GM21360 (cell line): ENCODE measurements around the gene NEGR1.

Source experiments
- ATAC-seq: cut with Tn5 transposase; IDR thresholded peaks from one replicate; pipeline ENCODE4 v1.9.1; 2021; ENCODE audit warnings: mild to moderate bottlenecking, moderate library complexity; ENCODE audit not compliant: unreplicated experiment

NEGR1 gene

DNA sequence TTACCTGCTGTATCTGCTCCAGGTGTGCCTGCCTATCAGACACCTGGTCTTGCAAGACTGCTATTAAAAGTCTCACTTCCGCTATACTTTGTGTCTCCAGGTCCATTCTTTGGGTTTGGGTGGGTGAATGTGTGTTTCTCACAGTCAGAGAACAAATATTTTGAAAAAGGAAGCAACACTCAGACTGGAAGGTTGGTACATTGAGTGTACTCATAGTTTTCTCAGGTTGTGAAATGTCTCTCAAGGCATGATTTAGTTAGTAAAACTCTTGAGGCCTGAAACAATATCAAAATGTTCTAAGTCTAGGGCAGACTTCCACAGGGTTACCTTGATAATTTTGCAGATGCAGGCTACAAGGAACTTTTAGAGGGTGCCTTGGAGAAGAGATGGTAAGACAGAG is 771.6 kb downstream of the NEGR1 start:
- no peak for ATAC-seq

DNA sequence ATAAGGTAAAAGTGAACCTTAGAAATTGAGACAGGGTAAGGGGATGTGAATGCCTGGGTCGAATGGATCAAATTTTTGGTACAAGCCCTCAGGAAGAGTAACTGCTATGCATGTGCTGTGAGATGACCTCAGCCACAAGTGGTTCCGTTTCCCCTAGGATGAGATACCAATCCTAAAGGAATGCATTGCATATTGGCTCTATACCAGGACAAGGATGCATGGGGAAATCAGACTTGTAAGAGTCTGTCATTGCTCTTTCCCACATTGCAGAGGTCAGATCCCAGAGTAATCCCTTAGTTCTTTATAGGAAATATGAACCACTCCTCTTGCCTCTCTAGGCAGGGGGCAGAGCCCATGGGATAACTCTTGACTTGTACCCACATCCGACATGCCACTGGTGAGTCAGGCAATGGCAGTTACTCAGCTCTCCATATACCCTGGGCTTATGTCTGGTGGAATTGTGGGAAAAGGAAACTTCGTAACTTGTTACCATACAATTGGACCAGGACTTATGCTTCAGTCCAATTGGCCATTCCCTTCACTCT is 773.2 kb downstream of the NEGR1 start:
- no peak for ATAC-seq

GRCh38 chr1:71502006-71502405 is 780.3 kb downstream of the NEGR1 start:
- no peak for ATAC-seq

- ATAC-seq, result no peak
These were observed 783.8 kb downstream of the NEGR1 start for GRCh38 chr1:71498542-71498941.

DNA sequence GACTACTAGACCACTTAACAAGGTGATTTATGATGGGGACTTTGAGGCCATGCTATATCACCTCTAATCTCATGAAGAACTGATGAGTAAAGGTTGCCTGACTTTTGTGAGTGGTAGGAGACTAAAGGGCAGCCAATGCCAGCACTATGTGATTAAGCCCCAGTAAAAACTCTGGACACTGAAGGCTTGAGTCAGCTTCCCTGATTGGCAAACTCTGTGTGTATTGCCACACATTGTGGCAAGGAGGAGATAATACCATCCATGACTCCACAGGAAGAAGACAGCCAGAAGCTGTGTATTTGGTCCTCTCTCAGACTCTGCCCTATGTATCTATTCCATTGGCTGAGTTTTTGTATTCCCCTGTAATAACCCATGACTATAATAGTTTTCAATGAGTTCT is 788.2 kb downstream of the NEGR1 start:
- ATAC-seq, result no peak

- no peak for ATAC-seq
These were observed 789.9 kb downstream of the NEGR1 start for GRCh38 chr1:71492298-71493041.

- ATAC-seq, result no peak
These were observed 791.9 kb downstream of the NEGR1 start for GRCh38 chr1:71490432-71490831.

DNA sequence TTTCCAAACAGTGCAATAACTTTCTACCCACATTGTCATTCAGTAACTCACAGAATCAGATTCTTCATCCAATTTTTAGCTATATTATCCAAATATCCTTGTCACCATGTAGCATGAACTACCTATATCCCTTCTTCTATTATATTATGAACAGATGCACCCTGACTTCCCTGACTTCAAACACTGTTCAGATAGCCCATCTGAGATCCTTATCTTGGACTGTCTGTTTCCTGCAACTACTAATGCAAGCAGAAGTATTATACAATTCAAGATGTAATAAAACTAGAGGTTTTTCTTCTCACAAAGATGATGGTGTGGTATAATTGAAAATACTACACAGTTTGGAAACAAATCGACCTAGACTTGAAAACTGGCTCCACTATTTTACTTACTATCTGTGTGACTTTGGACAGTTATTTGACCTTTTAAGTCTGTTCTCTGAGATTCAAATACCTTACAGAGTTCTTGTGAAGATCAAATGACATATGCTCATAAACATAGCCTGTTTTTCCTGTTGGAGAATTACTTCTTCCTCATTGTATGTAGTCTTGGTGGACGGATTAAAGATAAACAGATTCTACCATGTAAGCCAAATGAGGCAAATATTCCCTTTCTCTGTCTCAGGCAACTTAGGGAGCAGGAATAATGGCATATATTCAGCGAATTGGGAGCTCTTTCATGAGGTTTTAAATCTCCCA is 793.6 kb downstream of the NEGR1 start:
- ATAC-seq, result no peak

- ATAC-seq, result no peak
These were observed 809.0 kb downstream of the NEGR1 start for GRCh38 chr1:71473331-71473730.

GRCh38 chr1:71465093-71465492 is 817.2 kb downstream of the NEGR1 start:
- ATAC-seq, result no peak

DNA sequence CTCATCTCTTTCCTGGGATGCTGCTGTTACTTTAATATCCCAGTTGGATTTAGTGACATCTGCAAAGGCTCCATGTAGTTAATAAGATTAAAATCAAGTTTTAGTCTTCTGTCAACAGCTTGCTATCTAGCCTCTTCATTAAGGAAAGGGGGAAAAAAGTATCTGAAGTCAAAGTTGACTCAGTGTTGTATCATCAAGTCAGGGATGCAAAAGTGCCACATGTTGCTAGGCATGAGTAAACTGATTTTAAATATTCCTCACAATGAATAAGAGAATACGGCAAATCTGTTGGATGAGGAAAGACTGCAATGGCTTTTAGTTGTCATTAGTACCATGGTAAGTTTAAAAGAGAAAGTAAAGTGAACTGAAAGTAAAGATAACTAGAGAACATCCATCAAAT is 818.3 kb downstream of the NEGR1 start:
- ATAC-seq, result no peak

GRCh38 chr1:71463144-71463543 is 819.2 kb downstream of the NEGR1 start:
- ATAC-seq, result no peak

DNA sequence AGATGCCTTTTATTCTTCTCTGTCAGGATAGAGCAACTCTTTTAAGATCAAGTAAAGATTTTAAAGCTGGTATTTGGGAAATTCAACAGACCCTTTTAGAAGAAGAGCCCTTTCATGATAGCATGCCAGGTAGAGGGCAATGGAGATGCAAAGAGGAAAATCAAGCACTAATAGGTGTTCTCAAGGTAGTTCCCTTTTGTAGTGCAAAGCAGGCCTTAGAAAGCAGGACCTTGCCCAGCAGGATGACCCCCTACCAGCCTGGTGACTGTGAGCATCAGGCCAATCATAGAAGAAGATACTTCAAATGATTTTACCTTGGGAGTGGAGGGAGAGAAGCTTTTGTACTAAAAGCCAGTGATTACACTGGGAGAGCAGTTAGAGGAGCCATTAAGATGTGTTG is 820.1 kb downstream of the NEGR1 start:
- no peak for ATAC-seq

DNA sequence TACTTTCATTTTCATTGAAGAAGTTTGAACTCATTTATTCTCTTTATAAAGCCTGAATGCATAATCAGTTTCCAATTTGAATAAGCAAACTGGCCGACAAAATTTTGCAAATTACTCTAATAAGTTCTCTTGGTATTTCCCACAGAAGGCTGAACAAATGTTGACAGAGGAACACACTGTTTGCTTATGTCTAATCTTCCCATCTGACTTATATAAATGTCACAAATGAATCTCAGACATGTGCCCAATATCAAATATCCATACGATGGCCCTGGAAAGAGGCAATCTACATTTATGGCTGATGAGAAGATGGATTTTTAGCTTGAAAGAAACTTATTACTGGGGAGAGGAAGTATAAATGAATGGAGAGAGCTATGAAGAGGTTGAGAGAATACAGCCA is 820.9 kb downstream of the NEGR1 start:
- ATAC-seq, result no peak

- ATAC-seq, result no peak
These were observed 833.9 kb downstream of the NEGR1 start for GRCh38 chr1:71448444-71448843.

DNA sequence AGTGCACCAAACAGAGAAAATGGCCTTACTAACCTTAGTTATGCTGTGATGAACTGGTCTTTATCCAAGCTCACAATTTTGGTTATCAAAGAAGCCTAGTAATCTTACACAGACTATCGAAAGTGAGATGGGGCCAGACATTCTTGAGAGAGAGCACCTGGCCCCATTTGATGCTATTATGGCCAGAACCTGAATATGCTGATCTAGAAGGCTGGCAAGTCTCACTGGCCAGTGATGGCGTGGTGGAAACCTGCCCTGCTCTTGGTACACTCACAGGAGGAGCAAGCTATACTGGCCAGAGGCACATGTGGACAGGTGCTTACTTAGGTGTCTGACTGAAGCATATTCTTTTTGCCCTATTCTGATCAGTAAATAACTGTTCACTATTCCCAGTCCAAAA is 843.7 kb downstream of the NEGR1 start:
- ATAC-seq, result no peak

DNA sequence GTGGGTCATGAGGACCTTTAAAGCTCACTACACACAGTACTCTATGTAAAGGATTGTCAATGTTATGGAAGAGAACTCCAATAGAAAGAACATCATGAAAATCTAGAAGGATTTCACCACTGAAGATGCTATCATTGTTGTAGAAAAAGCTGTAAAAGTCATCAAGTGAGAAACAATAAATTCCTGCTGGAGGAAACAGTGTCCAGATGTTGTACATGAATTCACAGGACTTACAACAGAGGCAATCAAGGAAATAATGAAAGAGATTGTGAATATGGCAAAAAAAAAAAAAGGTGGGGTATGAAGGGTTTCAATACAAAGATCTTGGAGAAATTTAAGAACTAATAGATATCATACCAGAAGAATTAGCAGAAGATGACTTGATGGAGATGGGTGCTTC is 846.4 kb downstream of the NEGR1 start:
- ATAC-seq, result no peak

DNA sequence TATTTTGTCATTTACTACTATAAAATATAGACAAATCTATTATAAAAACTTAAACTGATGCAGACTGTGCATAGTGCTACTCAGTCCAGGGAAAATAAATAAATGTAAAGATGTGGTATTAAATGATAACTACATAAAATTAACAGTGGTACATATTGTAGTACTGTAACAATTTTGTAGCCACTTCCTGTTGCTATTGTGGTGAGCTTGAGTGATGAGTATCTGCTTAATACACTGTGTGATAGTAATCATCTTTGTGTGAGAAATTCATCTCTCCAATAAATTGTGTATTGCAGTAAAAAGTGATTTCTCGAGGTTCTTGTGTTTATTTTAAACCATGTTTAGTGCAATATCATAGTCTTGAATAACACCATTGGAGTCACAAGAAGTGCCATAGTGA is 848.1 kb downstream of the NEGR1 start:
- ATAC-seq, result no peak

DNA sequence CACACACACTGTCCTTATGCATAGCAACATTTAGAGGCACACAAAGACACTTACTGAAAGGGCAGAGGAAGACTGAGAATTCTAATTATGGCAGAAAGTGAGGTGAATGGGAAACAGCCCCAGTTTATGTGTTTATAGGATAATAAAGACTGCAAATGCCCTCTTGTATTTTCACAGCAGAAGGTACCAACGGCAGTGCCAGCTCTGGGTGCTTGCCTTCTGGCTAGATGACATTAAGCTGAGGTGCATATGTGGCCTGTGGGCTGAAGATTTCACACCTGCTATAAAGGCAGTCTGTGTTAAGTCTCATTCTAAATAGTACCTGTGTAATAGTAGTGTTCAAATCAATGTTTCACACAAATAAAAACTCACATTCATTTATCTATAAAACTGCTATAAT is 854.3 kb downstream of the NEGR1 start:
- ATAC-seq, result no peak

DNA sequence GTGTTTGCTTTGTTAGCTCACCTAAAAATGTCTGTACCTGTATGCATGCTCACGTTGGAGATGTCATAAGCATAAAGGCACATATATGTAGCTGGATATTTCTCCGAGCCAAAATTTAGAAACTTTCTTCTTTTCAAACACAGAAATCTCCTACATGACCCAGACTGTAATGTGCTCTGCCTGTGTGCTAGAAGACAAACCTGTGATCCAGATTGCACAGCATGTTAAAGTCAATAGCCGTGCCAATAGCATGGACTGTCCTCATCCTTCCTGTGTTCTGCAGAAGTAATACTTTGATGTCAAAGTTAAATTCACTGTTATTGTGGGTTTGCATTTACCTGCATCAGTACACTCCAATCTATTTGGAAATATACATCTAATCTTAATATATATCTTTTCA is 855.3 kb downstream of the NEGR1 start:
- ATAC-seq, result no peak

DNA sequence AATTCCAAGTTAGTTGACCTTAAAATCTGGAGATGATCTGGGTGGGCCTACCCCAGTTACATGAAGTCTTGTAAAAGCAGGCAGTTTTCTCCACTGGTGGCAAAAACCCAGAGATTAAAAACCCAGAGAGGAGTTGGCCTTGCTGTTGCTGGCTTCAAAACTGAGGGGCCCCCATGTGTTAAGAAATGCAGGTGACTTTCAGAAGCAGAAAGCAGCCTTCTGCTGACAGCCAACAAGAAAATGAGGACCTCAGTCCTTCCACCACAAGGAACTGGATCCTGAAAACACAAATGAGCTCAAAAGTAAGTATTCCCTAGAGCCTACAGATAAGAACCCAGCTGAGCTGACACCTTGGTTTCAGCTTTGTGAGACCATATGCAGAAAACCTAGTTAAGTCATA is 857.8 kb downstream of the NEGR1 start:
- no peak for ATAC-seq

DNA sequence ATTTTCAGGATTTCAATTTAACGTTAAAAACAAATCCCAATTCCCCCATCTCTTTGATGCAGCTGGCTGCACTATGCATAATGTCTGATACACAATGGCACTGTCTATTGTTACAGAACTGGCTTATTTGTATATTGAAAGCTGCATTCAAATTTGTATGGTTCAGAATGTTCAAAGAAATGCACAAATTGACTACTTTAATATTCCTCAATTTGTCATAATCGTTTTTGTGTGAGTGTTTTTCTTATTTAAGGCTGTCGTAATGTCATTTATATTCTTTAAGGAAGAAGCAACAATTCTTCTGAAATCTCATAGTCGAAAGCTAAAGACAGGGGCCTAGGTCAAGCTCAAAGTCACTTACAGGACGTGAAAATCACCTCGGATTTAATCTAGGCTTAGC is 860.1 kb downstream of the NEGR1 start:
- ATAC-seq, result no peak
